Panc1 (cell line): ENCODE measurements around the gene KCNIP3. TPM values are rescaled to one million over a fixed set of nuclear protein-coding genes. Genes with fewer than 3 reads are reported as not detected.

Experiments
- ATAC-seq: fragments of 200-7000 bp; cut with Tn5 transposase; 2 replicates; pipeline ENCODE4 v1.9.1; 2020; ENCODE audit warnings: mild to moderate bottlenecking, moderate library complexity
- BruUV-seq: library from RNA; stranded (reverse); fragments of 400-500 nt; replicated peaks from 2 replicates; lab custom pipeline; 2021; lab: Mats Ljungman, UMichigan
- CTCF ChIA-PET: fragments of 300-600 bp; sonication (Branson Sonifier 250); formaldehyde crosslinking; loops from one replicate; lab custom pipeline; 2022; ENCODE audit warnings: antibody characterized with exemption; lab: Charles Lee
- POLR2A ChIA-PET: fragments of 300-600 bp; sonication (Branson Sonifier 250); formaldehyde crosslinking; loops from one replicate; lab custom pipeline; 2022; ENCODE audit warnings: antibody characterized with exemption; lab: Charles Lee
- DNase-seq: peaks from one replicate; pipeline ENCODE4 v3.0.0-alpha.2; 2010; ENCODE audit warnings: low read depth, low spot score
- H3K27ac ChIP-seq: 2 replicates; pipeline ENCODE4 v1.5.1; 2011; ENCODE audit warnings: mild to moderate bottlenecking, low read length, inconsistent platforms
- H3K27me3 ChIP-seq: fragments of 200-500 bp; sonication (Bioruptor generic); 2 replicates; pipeline ENCODE4 v1.6.0; 2014; ENCODE audit warnings: low read length, inconsistent platforms; ENCODE audit not compliant: control insufficient read depth, insufficient read depth
- H3K36me3 ChIP-seq: fragments of 200-500 bp; sonication (Bioruptor generic); 2 replicates; pipeline ENCODE4 v1.5.1; 2014; ENCODE audit warnings: inconsistent platforms, mild to moderate bottlenecking, low read length, moderate library complexity; ENCODE audit not compliant: control insufficient read depth, insufficient read depth
- H3K4me1 ChIP-seq: 2 replicates; pipeline ENCODE4 v1.5.1; 2011; ENCODE audit warnings: inconsistent platforms, mild to moderate bottlenecking, low read length, moderate library complexity; ENCODE audit not compliant: control insufficient read depth, insufficient read depth
- H3K4me3 ChIP-seq, 2 experiments: 2 replicates each; pipeline ENCODE4 v1.5.1; 2011 to 2012; ENCODE audit warnings: low read depth in 2 of 2, low read length in 2 of 2, mild to moderate bottlenecking in 2 of 2, inconsistent platforms in 1 of 2, moderate library complexity in 1 of 2
- H3K9me3 ChIP-seq: fragments of 200-500 bp; sonication (Bioruptor generic); 2 replicates; pipeline ENCODE4 v1.5.1; 2014; ENCODE audit warnings: low read depth, mild to moderate bottlenecking, inconsistent platforms, low read length, moderate library complexity; ENCODE audit not compliant: control insufficient read depth, insufficient read depth
- CTCF ChIP-seq: fragments of 450-650 bp; IDR thresholded peaks from 2 replicates; pipeline ENCODE4 v1.5.1; 2017; ENCODE audit warnings: mild to moderate bottlenecking
- POLR2AphosphoS5 ChIP-seq: IDR thresholded peaks from 2 replicates; pipeline ENCODE4 v1.6.1; 2012; ENCODE audit warnings: mild to moderate bottlenecking, low read depth, low read length, moderate library complexity
- REST ChIP-seq, 2 experiments: IDR thresholded peaks; 2 replicates each; pipeline ENCODE4 v1.6.1; 2011 to 2012; ENCODE audit warnings: low read depth in 2 of 2, control low read depth in 1 of 2, low read length in 1 of 2, mild to moderate bottlenecking in 1 of 2, moderate library complexity in 1 of 2; ENCODE audit not compliant: insufficient read depth in 1 of 2
- SIN3A ChIP-seq: IDR thresholded peaks from 2 replicates; pipeline ENCODE4 v1.6.1; 2012; ENCODE audit warnings: low read depth, mild to moderate bottlenecking, low read length, moderate library complexity, borderline replicate concordance; ENCODE audit not compliant: insufficient read depth
- TCF7L2 ChIP-seq: IDR thresholded peaks from 2 replicates; pipeline ENCODE4 v1.6.1; 2011; ENCODE audit warnings: mild to moderate bottlenecking, low read depth, low read length, inconsistent platforms
- in situ Hi-C: cut with HindIII; loops from 2 replicates; pipeline ENCODE4 v1.10.0; 2016; ENCODE audit warnings: low sequenced_read_pairs, low pct_unique_long_range_greater_than_20kb
- intact Hi-C: fragments of 100-400 bp; cut with micrococcal nuclease; formaldehyde crosslinking; loops from one replicate; pipeline ENCODE4 v1.10.0; 2022; ENCODE audit not compliant: unreplicated experiment
- total RNA-seq: library from RNA; stranded (reverse); gene quantifications from one replicate; pipeline ENCODE4 v1.2.1, GENCODE V29; 2021; ENCODE audit not compliant: unreplicated experiment

KCNIP3 gene
- total RNA-seq, 1 experiment from 2014 or later: 17.5 TPM

DNA sequence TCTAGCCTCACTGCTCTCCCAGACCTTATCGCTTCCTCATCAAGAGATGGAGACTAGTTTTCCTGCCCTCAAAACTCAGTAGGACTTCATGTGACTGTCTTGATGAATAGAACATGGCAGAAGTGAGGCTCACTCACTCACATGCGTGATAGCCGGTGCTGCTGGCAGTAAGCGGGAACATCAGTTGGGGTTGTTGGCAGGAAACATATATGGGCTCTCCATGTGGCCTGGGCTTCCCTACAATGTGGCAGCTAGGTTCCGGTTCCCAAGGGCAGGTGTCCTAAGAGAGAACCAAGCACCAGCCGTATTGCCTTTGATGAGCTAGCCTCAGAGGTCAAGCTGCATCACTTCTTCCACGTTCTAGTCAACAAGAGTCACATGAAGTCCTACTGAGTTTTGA is 90.2 kb downstream of the KCNIP3 start:
- ATAC-seq: no peak
- DNase-seq: no peak
- BruUV-seq: no TSS peak
- no peaks in the 10 kb centered on the region for H3K36me3 ChIP-seq
- no peaks in the 10 kb centered on the region for H3K9me3 ChIP-seq
- H3K4me1 ChIP-seq: no peaks in the 10 kb centered on the region
- H3K4me3 ChIP-seq: no peak overlapping the region
- TF ChIP-seq TCF7L2 (no peak), REST (IDR thresholded peaks at IDR 0.05; ENCODE audit: insufficient read depth in 1 of 2, low read depth in 2 of 2, low read length in 1 of 2) (no peak), POLR2AphosphoS5 (no peak), SIN3A (no peak), CTCF (no peak)
- ChIA-PET POLR2A (no interaction called here), CTCF (no interaction called here)
- in situ Hi-C loops: no loop called here
- no peaks in the 10 kb centered on the region for H3K27me3 ChIP-seq
- H3K27ac ChIP-seq: no peak overlapping the region
- intact Hi-C loops: no loop called here

- no peak overlapping the region for H3K4me3 ChIP-seq
- TF ChIP-seq CTCF (no peak), REST (IDR thresholded peaks at IDR 0.05; ENCODE audit: insufficient read depth in 1 of 2, low read depth in 2 of 2, low read length in 1 of 2) (no peak), POLR2AphosphoS5 (no peak), SIN3A (no peak), TCF7L2 (no peak)
- H3K4me1 ChIP-seq: no peaks in the 10 kb centered on the region
- ATAC-seq (no peak), DNase-seq (no peak)
- no peak overlapping the region for H3K27ac ChIP-seq
- intact Hi-C loops: no loop called here
- no peaks in the 10 kb centered on the region for H3K36me3 ChIP-seq
- no peaks in the 10 kb centered on the region for H3K9me3 ChIP-seq
- CTCF ChIA-PET: interaction anchor here (0.6 to 1.5 kb wide), 2 partner anchors 346 to 398 kb away, joined by 3 read pairs; no protein-coding TSS in a partner anchor
- BruUV-seq: no TSS peak
- in situ Hi-C loops: no loop called here
- H3K27me3 ChIP-seq: no peaks in the 10 kb centered on the region
- POLR2A ChIA-PET: no interaction called here
Observed at GRCh38 chr2:95388091-95388692, 91.0 kb downstream of the KCNIP3 start.
